IMR-90 (cell line): ENCODE results near the gene ADGRF5. TPM values are rescaled to one million over a fixed set of nuclear protein-coding genes. Genes with fewer than 3 reads are reported as not detected.
"Not testable (repeated sequence)": the region's sequence is repeated elsewhere in the genome, so short reads cannot be mapped to it uniquely, and the experiment has no call there.

ENCODE experiments used
- ATAC-seq: fragments of 200-7000 bp; cut with Tn5 transposase; 2 replicates; pipeline ENCODE4 v1.9.1; 2020; ENCODE audit warnings: low read depth, mild to moderate bottlenecking, moderate library complexity
- BruUV-seq: library from RNA; stranded (reverse); fragments of 400-500 nt; replicated peaks from 2 replicates; lab custom pipeline; 2021; lab: Mats Ljungman, UMichigan
- CTCF ChIA-PET: fragments of 300-600 bp; formaldehyde crosslinking; extraction: SDS; loops from one replicate; lab custom pipeline; 2021; ENCODE audit warnings: antibody characterized with exemption; lab: Yijun Ruan, JAX
- POLR2A ChIA-PET: fragments of 300-600 bp; sonication (Branson Sonifier 250); formaldehyde crosslinking; loops from one replicate; lab custom pipeline; 2022; ENCODE audit warnings: antibody characterized with exemption; ENCODE audit not compliant: unreplicated experiment; lab: Charles Lee
- DNase-seq: peaks from one replicate; pipeline ENCODE4 v3.0.0; 2013
- H2AFZ ChIP-seq: replicated peaks from 2 replicates; pipeline ENCODE3; 2013; ENCODE audit warnings: low read length, mild to moderate bottlenecking; ENCODE audit not compliant: poor library complexity
- H2AK5ac ChIP-seq: 2 replicates; pipeline ENCODE4 v1.6.1; 2013; ENCODE audit warnings: low read depth, low read length, inconsistent platforms
- H2AK9ac ChIP-seq: replicated peaks from 2 replicates; pipeline ENCODE3; 2013; ENCODE audit warnings: mild to moderate bottlenecking, low read depth, low read length, moderate library complexity; ENCODE audit not compliant: poor library complexity
- H2BK120ac ChIP-seq: 2 replicates; pipeline ENCODE4 v1.6.1; 2013; ENCODE audit warnings: low read depth, low read length, inconsistent platforms
- H2BK15ac ChIP-seq: 3 replicates; pipeline ENCODE4 v1.6.1; 2013; ENCODE audit warnings: low read depth, low read length, inconsistent platforms
- H2BK20ac ChIP-seq: 2 replicates; pipeline ENCODE4 v1.6.1; 2013; ENCODE audit warnings: low read depth, mild to moderate bottlenecking, inconsistent platforms, low read length, moderate library complexity
- H2BK5ac ChIP-seq: 2 replicates; pipeline ENCODE4 v1.6.1; 2013; ENCODE audit warnings: mild to moderate bottlenecking, low read depth, low read length, inconsistent platforms; ENCODE audit not compliant: poor library complexity, severe bottlenecking
- H3K14ac ChIP-seq: replicated peaks from 2 replicates; pipeline ENCODE4 v1.6.1; 2013; ENCODE audit warnings: low read depth, low read length, inconsistent platforms
- H3K18ac ChIP-seq: 2 replicates; pipeline ENCODE4 v1.6.1; 2013; ENCODE audit warnings: low read depth, low read length, control low read depth
- H3K23ac ChIP-seq: 2 replicates; pipeline ENCODE4 v1.6.1; 2013; ENCODE audit warnings: low read depth, low read length, inconsistent platforms
- H3K27ac ChIP-seq: 2 replicates; pipeline ENCODE4 v1.5.1; 2013; ENCODE audit warnings: mild to moderate bottlenecking, control low read depth, low read length; ENCODE audit not compliant: insufficient read depth
- H3K27me3 ChIP-seq: 2 replicates; pipeline ENCODE4 v1.6.1; 2013; ENCODE audit warnings: low read length; ENCODE audit not compliant: control insufficient read depth, insufficient read depth
- H3K36me3 ChIP-seq: 2 replicates; pipeline ENCODE4 v1.6.1; 2013; ENCODE audit warnings: low read length, mixed read lengths; ENCODE audit not compliant: control insufficient read depth, insufficient read depth
- H3K4ac ChIP-seq: 2 replicates; pipeline ENCODE4 v1.6.1; 2013; ENCODE audit warnings: low read depth, low read length, inconsistent platforms
- H3K4me1 ChIP-seq: 2 replicates; pipeline ENCODE4 v1.6.1; 2013; ENCODE audit warnings: low read length, mixed read lengths; ENCODE audit not compliant: control insufficient read depth, insufficient read depth
- H3K4me2 ChIP-seq: 2 replicates; pipeline ENCODE4 v1.6.1; 2013; ENCODE audit warnings: low read depth, mild to moderate bottlenecking, control low read depth, low read length, moderate library complexity
- H3K4me3 ChIP-seq: 2 replicates; pipeline ENCODE4 v1.5.1; 2013; ENCODE audit warnings: low read depth, mild to moderate bottlenecking, control low read depth, low read length, moderate library complexity; ENCODE audit not compliant: insufficient read depth
- H3K56ac ChIP-seq: 2 replicates; pipeline ENCODE4 v1.6.1; 2013; ENCODE audit warnings: low read length, inconsistent platforms; ENCODE audit not compliant: insufficient read depth; ENCODE audit errors: extremely low read depth
- H3K79me1 ChIP-seq, 2 experiments: 2 replicates each; pipeline ENCODE4 v1.6.1; 2013; ENCODE audit warnings: low read length in 2 of 2, inconsistent platforms in 1 of 2, low read depth in 1 of 2
- H3K9ac ChIP-seq: 2 replicates; pipeline ENCODE4 v1.6.1; 2013; ENCODE audit warnings: low read depth, low read length, control low read depth
- H3K9me1 ChIP-seq: 2 replicates; pipeline ENCODE4 v1.6.1; 2013; ENCODE audit warnings: low read length, inconsistent platforms; ENCODE audit not compliant: insufficient read depth
- H3K9me3 ChIP-seq: 2 replicates; pipeline ENCODE4 v1.6.1; 2013; ENCODE audit warnings: low read length; ENCODE audit not compliant: control insufficient read depth, insufficient read depth
- H4K20me1 ChIP-seq: 2 replicates; pipeline ENCODE4 v1.6.1; 2013; ENCODE audit warnings: low read length, inconsistent platforms; ENCODE audit not compliant: insufficient read depth
- H4K5ac ChIP-seq: 2 replicates; pipeline ENCODE4 v1.6.1; 2013; ENCODE audit warnings: mild to moderate bottlenecking, low read depth, low read length, control low read depth
- H4K8ac ChIP-seq, 2 experiments: 2 replicates each; pipeline ENCODE4 v1.6.1; 2013; ENCODE audit warnings: low read depth in 2 of 2, low read length in 2 of 2, control low read depth in 1 of 2, inconsistent platforms in 1 of 2
- H4K91ac ChIP-seq: 2 replicates; pipeline ENCODE4 v1.6.1; 2013; ENCODE audit warnings: low read depth, low read length, inconsistent platforms; ENCODE audit not compliant: insufficient read depth
- MAFK ChIP-seq: IDR thresholded peaks from 2 replicates; pipeline ENCODE4 v1.6.1; 2012; ENCODE audit warnings: low read depth, low read length, improper control_type of control experiment
- WGBS, 2 experiments: methylation state at CpG; one replicate each; pipeline versions ENCODE4 v1.1.5 to v1.1.7; 2013; ENCODE audit warnings: missing lambda C conversion rate in 2 of 2; ENCODE audit not compliant: insufficient read length in 1 of 2; ENCODE audit errors: extremely low coverage in 2 of 2; 5-methylcytosine and 5-hydroxymethylcytosine counted together
- dilution Hi-C: fragments of 300-500 bp; cut with HindIII; formaldehyde crosslinking; loops from one replicate; pipeline ENCODE4 v1.14.3; 2018; ENCODE audit warnings: low sequenced_read_pairs; ENCODE audit not compliant: unreplicated experiment
- in situ Hi-C: fragments of 300-500 bp; cut with MboI; formaldehyde crosslinking; loops from 3 replicates; pipeline ENCODE4 v1.14.3; 2019; ENCODE audit warnings: low sequenced_read_pairs, inconsistent platforms, mixed read lengths
- intact Hi-C: fragments of 100-400 bp; cut with micrococcal nuclease; formaldehyde crosslinking; loops from 2 replicates; pipeline ENCODE4 v1.10.0; 2022
- polyA plus RNA-seq, 3 experiments: library from polyadenylated mRNA; depleted of rRNA; stranded (reverse); fragments of >200 nt; gene quantifications; 2 replicates each; pipeline ENCODE4 v1.2.3, GENCODE V29; 2012; ENCODE audit warnings: low replicate concordance in 1 of 3
- total RNA-seq: library from RNA; depleted of rRNA; stranded (reverse); fragments of >200 nt; gene quantifications from 2 replicates; pipeline ENCODE4 v1.2.3, GENCODE V29; 2012

ADGRF5 gene
- total and polyA plus RNA-seq, 2 of the 4 experiments (the other 2 are of a cell fraction): not detected

DNA sequence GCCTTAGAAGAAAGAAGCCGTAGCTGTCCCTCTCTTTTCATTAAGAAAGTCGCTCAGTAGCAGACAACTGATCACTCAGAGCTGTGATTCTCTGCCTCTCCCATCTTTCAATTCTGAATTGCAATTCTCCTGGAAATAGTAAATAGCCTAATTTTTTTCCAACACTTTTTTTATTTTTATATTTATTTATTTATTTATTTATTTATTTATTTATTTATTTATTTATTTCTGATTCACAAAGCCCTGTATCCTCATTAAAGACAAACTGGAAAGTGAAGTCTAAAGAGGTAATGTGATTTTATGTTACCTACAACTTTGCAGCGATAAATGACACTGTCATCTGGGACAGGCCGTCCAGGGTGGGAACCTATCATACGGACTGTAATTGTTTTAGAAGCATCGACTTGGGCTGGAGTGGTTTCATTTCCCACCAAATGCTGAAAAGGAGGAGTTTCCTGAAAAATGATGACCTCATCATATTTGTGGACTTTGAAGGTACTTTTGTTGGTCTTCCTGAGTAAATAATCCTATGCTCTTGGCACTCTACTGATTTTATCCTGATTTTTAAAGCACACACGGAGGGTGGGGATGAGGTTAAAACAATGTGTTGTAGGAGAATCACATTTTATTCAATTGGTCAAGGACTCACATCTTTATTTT lies 87.4 kb downstream of the ADGRF5 start:
- H4K91ac ChIP-seq, H3K56ac ChIP-seq, H2BK20ac ChIP-seq, intact Hi-C loops, H4K8ac ChIP-seq, DNase-seq, H2AK5ac ChIP-seq, H2BK120ac ChIP-seq, POLR2A ChIA-PET, CTCF ChIA-PET, H3K27ac ChIP-seq, H3K9ac ChIP-seq, H4K20me1 ChIP-seq, H3K4me3 ChIP-seq, dilution Hi-C loops, H3K9me3 ChIP-seq, H3K36me3 ChIP-seq, H2AFZ ChIP-seq, H2BK5ac ChIP-seq, H3K4ac ChIP-seq, H3K27me3 ChIP-seq, H3K4me2 ChIP-seq, H3K79me1 ChIP-seq, H3K23ac ChIP-seq, H3K14ac ChIP-seq, H2BK15ac ChIP-seq, H3K18ac ChIP-seq, H3K9me1 ChIP-seq, H4K5ac ChIP-seq, BruUV-seq, ATAC-seq, H3K4me1 ChIP-seq, H2AK9ac ChIP-seq: not testable (repeated sequence)
- no CpG with 5 or more reads among the region's 7 CpGs for WGBS, 2 experiments
- peak; percentile 96 for TF ChIP-seq MAFK
- in situ Hi-C loops: loop anchor here (25.0 kb wide), 1 partner anchor 478 kb away; the partner anchor contains the start of gene TNFRSF21
